Measurements from ENCODE around the gene UBE2H. TPM values are rescaled to one million over a fixed set of nuclear protein-coding genes. Genes with fewer than 3 reads are reported as not detected.
A peak's percentile ranks its signal among the peaks of the same experiment; 100 is the strongest.

UBE2H gene
- total RNA-seq, 1 experiment from 2014 or later: 75.1 TPM

- H3K23ac ChIP-seq (ENCODE audit: insufficient read length, low read depth, low read length): no peak overlapping the region
- no peak overlapping the region for H3T11ph ChIP-seq (ENCODE audit: low read length)
- Mint-ChIP-seq H3K9me3 (no peaks in the 10 kb centered on the region; a peak in 1 of 5 replicates), H3K4me3 (no peak overlapping the region), H3K36me3 (ENCODE audit: insufficient read depth in 1 of 3, low read depth in 3 of 3) (peaks cover 7 to 11% (median 7%) of the 10 kb centered on the region in 3 experiments), H3K27me3 (ENCODE audit: low read depth) (no peaks in the 10 kb centered on the region), H3K4me1 (peaks cover 28 to 30% of the 10 kb centered on the region in 2 experiments), H3K27ac (no peak overlapping the region)
- H4K8ac ChIP-seq (replicated peaks; ENCODE audit: insufficient read length, low read depth, low read length): no peak overlapping the region
- no peak overlapping the region for H2AFZ ChIP-seq (ENCODE audit: low read length)
- no peak for TF ChIP-seq CTCF (conservative IDR thresholded peaks at IDR 0.05)
- no peak overlapping the region for H3K18ac ChIP-seq (ENCODE audit: insufficient read length, low read depth, low read length)
- no peak overlapping the region for H2BK20ac ChIP-seq (ENCODE audit: low read depth, low read length, poor library complexity, severe bottlenecking)
- peaks cover 25% of the 10 kb centered on the region for H3K23me2 ChIP-seq (ENCODE audit: insufficient read length, low read depth, low read length, poor library complexity, severe bottlenecking)
- no peaks in the 10 kb centered on the region for H3K27me3 ChIP-seq (ENCODE audit: insufficient read depth, low read length)
- H3K27ac ChIP-seq (ENCODE audit: insufficient read length, low read depth, low read length): peak overlapping the region; percentile 99
- H3K79me1 ChIP-seq (ENCODE audit: insufficient read depth, low read depth, low read length, poor library complexity, severe bottlenecking): no peaks in the 10 kb centered on the region
- DNase-seq: no peak
- no peak overlapping the region for H2BK12ac ChIP-seq (ENCODE audit: insufficient read length, low read depth, low read length)
- no peak overlapping the region for H2BK120ac ChIP-seq (ENCODE audit: low read depth, low read length, poor library complexity, severe bottlenecking)
- peak overlapping the region; percentile 97 for H3K4me2 ChIP-seq (ENCODE audit: insufficient read depth, insufficient read length, low read length)
- H3K9ac ChIP-seq (ENCODE audit: extremely low read depth, insufficient read length, low read length): peak overlapping the region; percentile 80
- H4K91ac ChIP-seq (ENCODE audit: insufficient read length, low read depth, low read length): no peak overlapping the region
- no CpG with 5 or more reads among the region's 1 CpG for WGBS (ENCODE audit: extremely low coverage, insufficient read length, low lambda C conversion rate)
- H3K79me2 ChIP-seq (ENCODE audit: insufficient read depth, low read length): peaks cover 30% of the 10 kb centered on the region; the same call in 1 of the 2 replicates
- no peak overlapping the region for H3K4ac ChIP-seq (ENCODE audit: low read depth, low read length)
- no peak overlapping the region for H2BK15ac ChIP-seq (ENCODE audit: low read depth, low read length)
- no peak overlapping the region for H2AK5ac ChIP-seq (ENCODE audit: insufficient read length, low read length)
- no peak overlapping the region for H3K56ac ChIP-seq (ENCODE audit: insufficient read length, low read depth, low read length)
- no peak overlapping the region for H3K14ac ChIP-seq (ENCODE audit: insufficient read depth, low read length)
- H3K4me1 ChIP-seq (ENCODE audit: insufficient read depth, low read length): peaks cover 4% of the 10 kb centered on the region; the same call in 1 of the 2 replicates
- H2BK5ac ChIP-seq (ENCODE audit: insufficient read length, low read length): no peak overlapping the region
- H3K9me3 ChIP-seq (ENCODE audit: control insufficient read depth, low read depth, low read length): no peaks in the 10 kb centered on the region
- H4K5ac ChIP-seq (ENCODE audit: insufficient read length, low read depth, low read length): no peak overlapping the region
- no peaks in the 10 kb centered on the region for H4K20me1 ChIP-seq (ENCODE audit: control insufficient read depth, insufficient read depth, insufficient read length)
Observed at GRCh38 chr7:129950933-129951225, 1.9 kb downstream of the UBE2H start.
